Measurements from ENCODE around the gene REELD1.

The REELD1 gene

GRCh38 chr4:146178126-146178525 is 36.2 kb upstream of the REELD1 start:
- Histone ChIP-seq H2AFZ (ENCODE audit: low read length) (no peak overlapping the region), H3K27ac (ENCODE audit: low read depth, low read length, poor library complexity, severe bottlenecking) (no peak overlapping the region), H3K9me2 (ENCODE audit: low read depth, low read length) (no peaks in the 10 kb centered on the region), H3K9ac (ENCODE audit: low read length) (no peak overlapping the region), H3K36me3 (ENCODE audit: insufficient read depth, low read length) (peaks cover 6% of the 10 kb centered on the region; the same call in 1 of the 2 replicates), H3F3A (ENCODE audit: insufficient read depth, low read length) (no peaks in the 10 kb centered on the region), H3K4me3 (ENCODE audit: low read depth, low read length, poor library complexity, severe bottlenecking) (no peak overlapping the region), H3K27me3 (ENCODE audit: insufficient read depth, low read length) (no peaks in the 10 kb centered on the region), H3K4me2 (ENCODE audit: low read length) (no peak overlapping the region; the same call in 1 of the 2 replicates), H3K4me1 (ENCODE audit: insufficient read depth, low read length, severe bottlenecking) (peaks cover 36% of the 10 kb centered on the region), H3K9me3 (ENCODE audit: low read length) (no peaks in the 10 kb centered on the region), H4K20me1 (ENCODE audit: insufficient read depth, low read length) (no peaks in the 10 kb centered on the region), H3K79me2 (ENCODE audit: insufficient read depth, low read length) (peaks cover 58% of the 10 kb centered on the region)
- TF ChIP-seq, protein P1, sequence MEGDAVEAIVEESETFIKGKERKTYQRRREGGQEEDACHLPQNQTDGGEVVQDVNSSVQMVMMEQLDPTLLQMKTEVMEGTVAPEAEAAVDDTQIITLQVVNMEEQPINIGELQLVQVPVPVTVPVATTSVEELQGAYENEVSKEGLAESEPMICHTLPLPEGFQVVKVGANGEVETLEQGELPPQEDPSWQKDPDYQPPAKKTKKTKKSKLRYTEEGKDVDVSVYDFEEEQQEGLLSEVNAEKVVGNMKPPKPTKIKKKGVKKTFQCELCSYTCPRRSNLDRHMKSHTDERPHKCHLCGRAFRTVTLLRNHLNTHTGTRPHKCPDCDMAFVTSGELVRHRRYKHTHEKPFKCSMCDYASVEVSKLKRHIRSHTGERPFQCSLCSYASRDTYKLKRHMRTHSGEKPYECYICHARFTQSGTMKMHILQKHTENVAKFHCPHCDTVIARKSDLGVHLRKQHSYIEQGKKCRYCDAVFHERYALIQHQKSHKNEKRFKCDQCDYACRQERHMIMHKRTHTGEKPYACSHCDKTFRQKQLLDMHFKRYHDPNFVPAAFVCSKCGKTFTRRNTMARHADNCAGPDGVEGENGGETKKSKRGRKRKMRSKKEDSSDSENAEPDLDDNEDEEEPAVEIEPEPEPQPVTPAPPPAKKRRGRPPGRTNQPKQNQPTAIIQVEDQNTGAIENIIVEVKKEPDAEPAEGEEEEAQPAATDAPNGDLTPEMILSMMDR (IDR thresholded peaks at IDR 0.05; ENCODE audit: low read length) = no peak
- TF ChIP-seq EZH2 (IDR thresholded peaks at IDR 0.05; ENCODE audit: borderline replicate concordance, low read length) = no peak

GRCh38 chr4:146179784-146180370 is 34.5 kb upstream of the REELD1 start:
- H3K27me3 ChIP-seq (ENCODE audit: insufficient read depth, low read length) = no peaks in the 10 kb centered on the region
- H3K4me2 ChIP-seq (ENCODE audit: low read length) = no peak overlapping the region
- H3K4me1 ChIP-seq (ENCODE audit: insufficient read depth, low read length, severe bottlenecking) = peaks cover 34% of the 10 kb centered on the region
- H3K79me2 ChIP-seq (ENCODE audit: insufficient read depth, low read length) = peaks cover 58% of the 10 kb centered on the region
- TF ChIP-seq, protein P1 (IDR thresholded peaks at IDR 0.05; ENCODE audit: low read length) = no peak
- TF ChIP-seq EZH2 (IDR thresholded peaks at IDR 0.05; ENCODE audit: borderline replicate concordance, low read length) = no peak
- H3K36me3 ChIP-seq (ENCODE audit: insufficient read depth, low read length) = peaks cover 19% of the 10 kb centered on the region; the same call in 1 of the 2 replicates
- H3K9me2 ChIP-seq (ENCODE audit: low read depth, low read length) = no peaks in the 10 kb centered on the region
- H3K9ac ChIP-seq (ENCODE audit: low read length) = no peak overlapping the region
- no peak overlapping the region for H3K4me3 ChIP-seq (ENCODE audit: low read depth, low read length, poor library complexity, severe bottlenecking)
- H3K27ac ChIP-seq (ENCODE audit: low read depth, low read length, poor library complexity, severe bottlenecking) = no peak overlapping the region
- no peaks in the 10 kb centered on the region for H3F3A ChIP-seq (ENCODE audit: insufficient read depth, low read length)
- H3K9me3 ChIP-seq (ENCODE audit: low read length) = no peaks in the 10 kb centered on the region
- no peak overlapping the region for H2AFZ ChIP-seq (ENCODE audit: low read length)
- H4K20me1 ChIP-seq (ENCODE audit: insufficient read depth, low read length) = no peaks in the 10 kb centered on the region

DNA sequence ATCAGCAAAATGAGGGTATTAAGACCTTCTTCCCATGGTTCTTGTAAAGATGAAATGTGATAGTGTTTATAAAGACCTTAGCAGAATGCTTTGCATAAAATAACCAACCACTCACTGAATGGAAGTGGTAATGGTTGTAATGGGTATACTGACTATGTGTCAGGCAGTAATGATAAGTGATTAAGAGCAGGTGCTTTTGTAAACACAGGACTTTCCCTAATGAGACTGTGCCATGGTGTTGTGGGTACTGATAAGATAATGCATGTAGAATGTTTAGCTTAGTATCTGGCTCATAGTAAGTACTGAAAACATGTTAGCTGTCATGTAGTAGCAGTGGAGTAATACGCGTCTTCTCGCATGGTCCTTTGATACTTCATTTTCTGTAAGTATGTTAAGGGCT is 31.9 kb upstream of the REELD1 start:
- Histone ChIP-seq H4K20me1 (ENCODE audit: insufficient read depth, low read length) (no peaks in the 10 kb centered on the region), H3K79me2 (ENCODE audit: insufficient read depth, low read length) (peaks cover 44% of the 10 kb centered on the region), H3K4me1 (ENCODE audit: insufficient read depth, low read length, severe bottlenecking) (peaks cover 17% of the 10 kb centered on the region), H3K9ac (ENCODE audit: low read length) (no peak overlapping the region), H3K4me3 (ENCODE audit: low read depth, low read length, poor library complexity, severe bottlenecking) (no peak overlapping the region), H3K36me3 (ENCODE audit: insufficient read depth, low read length) (peaks cover 41% of the 10 kb centered on the region), H2AFZ (ENCODE audit: low read length) (no peak overlapping the region), H3F3A (ENCODE audit: insufficient read depth, low read length) (no peaks in the 10 kb centered on the region), H3K9me2 (ENCODE audit: low read depth, low read length) (no peaks in the 10 kb centered on the region), H3K9me3 (ENCODE audit: low read length) (no peaks in the 10 kb centered on the region), H3K4me2 (ENCODE audit: low read length) (no peak overlapping the region), H3K27ac (ENCODE audit: low read depth, low read length, poor library complexity, severe bottlenecking) (no peak overlapping the region), H3K27me3 (ENCODE audit: insufficient read depth, low read length) (no peaks in the 10 kb centered on the region)
- no peak for TF ChIP-seq EZH2 (IDR thresholded peaks at IDR 0.05; ENCODE audit: borderline replicate concordance, low read length)
- TF ChIP-seq, protein P1 (IDR thresholded peaks at IDR 0.05; ENCODE audit: low read length) = no peak

Measured in OCI-LY1 (cell line).